Activated naive CD4-positive, alpha-beta T cell treated with Interleukin-2 at 50 U/mL for 16 hours (primary cell): Measurements from ENCODE around the gene DOHH.
"Not testable (repeated sequence)": the region's sequence is repeated elsewhere in the genome, so short reads cannot be mapped to it uniquely, and the experiment has no call there.

Source experiments
- DNase-seq: peaks from one replicate; pipeline ENCODE4 v3.0.0-alpha.2; 2020

The DOHH gene

GRCh38 chr19:3534375-3535234, 34.1 kb upstream of the DOHH start:
- no peak for DNase-seq

- no peak for DNase-seq
Measured at GRCh38 chr19:3533563-3534216, 33.2 kb upstream of the DOHH start.

- no peak for DNase-seq
Measured at GRCh38 chr19:3533033-3533432, 32.6 kb upstream of the DOHH start.

GRCh38 chr19:3532154-3532786, 31.8 kb upstream of the DOHH start:
- DNase-seq, result no peak

- no peak for DNase-seq
Measured at GRCh38 chr19:3531716-3532115, 31.2 kb upstream of the DOHH start.

GRCh38 chr19:3530389-3530788, 29.9 kb upstream of the DOHH start:
- no peak for DNase-seq

- not testable (repeated sequence) for DNase-seq
Measured at GRCh38 chr19:3529299-3529698, 28.8 kb upstream of the DOHH start.

- no peak for DNase-seq
Measured at GRCh38 chr19:3528539-3529211, 28.2 kb upstream of the DOHH start.

- DNase-seq, result no peak
Measured at GRCh38 chr19:3528080-3528479, 27.6 kb upstream of the DOHH start.

GRCh38 chr19:3527238-3527910, 26.9 kb upstream of the DOHH start:
- DNase-seq, result no peak

- no peak for DNase-seq
Measured at GRCh38 chr19:3526507-3527237, 26.2 kb upstream of the DOHH start.

- DNase-seq, result no peak
Measured at GRCh38 chr19:3524904-3525451, 24.5 kb upstream of the DOHH start.

- DNase-seq, result no peak
Measured at GRCh38 chr19:3524078-3524842, 23.8 kb upstream of the DOHH start.

- DNase-seq, result no peak
Measured at GRCh38 chr19:3523361-3524077, 23.0 kb upstream of the DOHH start.

- DNase-seq, result no peak
Measured at GRCh38 chr19:3522421-3523360, 22.2 kb upstream of the DOHH start.

GRCh38 chr19:3521104-3521445, 20.6 kb upstream of the DOHH start:
- no peak for DNase-seq

GRCh38 chr19:3520166-3521103, 20.0 kb upstream of the DOHH start:
- DNase-seq, result no peak

GRCh38 chr19:3519126-3519525, 18.7 kb upstream of the DOHH start:
- no peak for DNase-seq
